Left lobe of liver (tissue), 2 donors: ENCODE measurements around the gene FLVCR1. TPM values are rescaled to one million over a fixed set of nuclear protein-coding genes. Genes with fewer than 3 reads are reported as not detected.

Experiments used
- ATAC-seq: fragments of 200-7000 bp; cut with Tn5 transposase; one replicate; pipeline ENCODE4 v1.9.1; 2020; ENCODE audit warnings: mild to moderate bottlenecking, moderate library complexity
- DNase-seq: peaks from one replicate; pipeline ENCODE4 v3.0.0-alpha.2; 2020; ENCODE audit warnings: low spot score
- total RNA-seq: library from RNA; stranded (reverse); gene quantifications from one replicate; pipeline ENCODE4 v1.2.1, GENCODE V29; 2021
- donor health status: DM: no; HTN: no; CAD: no; lungs with moderate emphysema.
- donor health status: DM: no; HTN: yes; CAD: no.

FLVCR1 gene
- total RNA-seq, 1 donor from 2014 or later, result 0.93 TPM

GRCh38 chr1:212943393-212943710 lies 85.3 kb downstream of the FLVCR1 start:
- ATAC-seq (no peak), DNase-seq (no peak)

DNA sequence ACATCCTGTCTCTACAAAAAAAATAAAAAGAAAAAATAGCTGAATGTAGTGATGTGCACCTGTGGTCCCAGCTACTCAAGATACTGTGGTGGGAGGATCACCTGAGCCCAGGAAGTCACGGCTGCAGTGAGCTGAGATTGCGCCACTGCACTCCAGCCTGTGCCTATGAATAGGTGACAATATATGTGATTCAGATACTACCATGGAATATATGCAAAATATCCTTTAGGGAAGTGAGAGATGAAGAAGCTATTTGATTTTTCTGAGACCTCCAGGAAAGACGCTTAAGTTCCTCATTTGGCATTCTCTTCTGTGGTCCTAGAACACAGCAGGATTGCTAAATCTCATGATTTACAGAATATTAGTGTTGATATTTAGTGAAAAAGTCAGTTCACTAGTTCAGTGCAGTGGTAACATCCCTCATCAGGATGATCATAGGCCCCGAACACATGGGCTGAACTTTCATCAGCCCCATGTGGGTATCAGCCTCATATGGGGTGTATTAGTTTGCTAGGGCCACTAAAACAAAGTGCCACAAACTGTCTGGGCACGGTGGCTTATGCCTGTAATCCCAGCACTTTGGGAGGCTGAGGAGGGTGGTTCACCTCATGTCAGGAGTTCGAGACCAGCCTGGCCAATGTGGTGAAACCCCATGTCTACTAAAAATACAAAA lies 86.3 kb downstream of the FLVCR1 start:
- ATAC-seq (no peak), DNase-seq (no peak)

- ATAC-seq (no peak), DNase-seq (no peak)
Measured at GRCh38 chr1:212945056-212945455, 87.0 kb downstream of the FLVCR1 start.

DNA sequence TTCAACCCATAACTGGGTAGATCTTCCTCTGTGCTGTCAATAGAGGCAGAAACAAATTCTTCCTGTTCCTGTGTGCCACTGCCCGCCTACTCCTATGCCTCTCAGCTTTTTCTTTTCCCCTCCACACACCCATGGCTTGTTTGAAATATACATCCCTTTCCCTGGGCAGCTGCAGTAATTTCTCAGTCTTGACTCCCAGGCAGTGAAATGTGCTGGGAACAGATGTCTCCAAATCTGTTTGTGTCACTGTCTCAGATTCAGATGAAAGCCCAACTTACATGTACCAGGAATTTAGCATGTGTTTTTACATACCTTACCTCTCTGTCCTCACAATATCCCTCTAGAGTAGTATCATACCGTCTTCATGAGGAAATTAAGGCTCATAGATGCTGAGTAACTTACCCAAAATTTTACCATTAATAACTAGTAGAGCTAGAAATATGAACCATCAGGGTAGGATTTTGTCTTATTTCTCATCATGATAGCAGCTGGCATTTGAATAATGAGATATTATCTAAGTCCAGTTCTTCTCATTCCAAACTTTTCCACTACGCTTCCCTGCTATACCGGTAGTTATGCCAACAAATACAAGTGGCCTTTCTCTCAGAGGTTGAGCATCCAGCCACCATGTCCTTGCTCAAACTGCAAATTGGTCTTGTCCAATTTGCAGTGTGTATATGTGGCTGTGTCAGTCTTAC lies 87.5 kb downstream of the FLVCR1 start:
- DNase-seq, result no peak
- ATAC-seq, result no peak

DNA sequence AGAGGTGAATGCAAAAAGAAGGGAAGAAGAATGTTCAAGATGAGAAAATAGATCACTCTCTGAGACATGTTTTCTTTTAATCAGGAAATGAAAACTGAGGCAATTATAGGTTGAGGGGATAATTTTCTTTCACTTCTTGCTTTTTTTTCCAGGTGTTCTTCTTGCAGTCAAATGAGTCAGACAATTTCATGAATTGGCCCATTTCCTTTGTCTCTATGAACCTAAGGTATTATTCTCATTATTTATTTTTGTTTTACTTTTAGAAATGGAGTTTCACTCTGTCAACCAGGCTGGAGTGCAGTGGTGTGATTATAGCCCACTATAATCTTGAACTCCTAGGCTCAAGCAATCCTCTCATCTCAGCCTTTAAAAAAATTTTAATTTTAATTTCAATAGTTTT lies 88.8 kb downstream of the FLVCR1 start:
- DNase-seq (no peak), ATAC-seq (no peak)

Other genes with a start within 250 kb of the FLVCR1 start
- gene ATF3, start 249.5 kb upstream of the FLVCR1 start, total RNA-seq, result 2.6 TPM
- gene BATF3, start 158.4 kb upstream of the FLVCR1 start, total RNA-seq, result 0.28 TPM
- gene NSL1, start 66.5 kb upstream of the FLVCR1 start, total RNA-seq, result 17.8 TPM
- 7.7 TPM for gene TATDN3, start 66.4 kb upstream of the FLVCR1 start, total RNA-seq
- not detected for gene SPATA45, start 10.6 kb upstream of the FLVCR1 start, total RNA-seq
- gene VASH2, start 92.3 kb downstream of the FLVCR1 start, total RNA-seq, result 0.10 TPM
- gene ANGEL2, start 157.6 kb downstream of the FLVCR1 start, total RNA-seq, result 15.6 TPM
- 5.6 TPM for gene RPS6KC1, start 193.0 kb downstream of the FLVCR1 start, total RNA-seq